Dendritic cell treated with granulocyte-macrophage colony-stimulating factor and Interleukin-4, amounts not matched to agents 40 ng/mL and 50 ng/mL, for 4 days (primary cell): ENCODE results near the gene PARP16.

Experiments used
- H3K27ac Mint-ChIP-seq: one replicate; pipeline ENCODE4 v1.8.0; 2022; ENCODE audit warnings: mild to moderate bottlenecking, mixed read lengths
- H3K27me3 Mint-ChIP-seq: one replicate; pipeline ENCODE4 v1.8.0; 2022; ENCODE audit warnings: mild to moderate bottlenecking, mixed read lengths
- H3K36me3 Mint-ChIP-seq: one replicate; pipeline ENCODE4 v1.8.0; 2022; ENCODE audit warnings: low read depth, mixed read lengths
- H3K4me1 Mint-ChIP-seq: one replicate; pipeline ENCODE4 v1.8.0; 2022; ENCODE audit warnings: low read depth, mixed read lengths
- H3K4me3 Mint-ChIP-seq: one replicate; pipeline ENCODE4 v1.8.0; 2022; ENCODE audit warnings: mild to moderate bottlenecking, moderate library complexity, mixed read lengths
- H3K9me3 Mint-ChIP-seq: one replicate; pipeline ENCODE4 v1.8.0; 2022; ENCODE audit warnings: mixed read lengths
- intact Hi-C: fragments of 100-400 bp; cut with micrococcal nuclease; formaldehyde crosslinking; loops from one replicate; pipeline ENCODE4 v1.15.0; 2022

Gene PARP16

DNA sequence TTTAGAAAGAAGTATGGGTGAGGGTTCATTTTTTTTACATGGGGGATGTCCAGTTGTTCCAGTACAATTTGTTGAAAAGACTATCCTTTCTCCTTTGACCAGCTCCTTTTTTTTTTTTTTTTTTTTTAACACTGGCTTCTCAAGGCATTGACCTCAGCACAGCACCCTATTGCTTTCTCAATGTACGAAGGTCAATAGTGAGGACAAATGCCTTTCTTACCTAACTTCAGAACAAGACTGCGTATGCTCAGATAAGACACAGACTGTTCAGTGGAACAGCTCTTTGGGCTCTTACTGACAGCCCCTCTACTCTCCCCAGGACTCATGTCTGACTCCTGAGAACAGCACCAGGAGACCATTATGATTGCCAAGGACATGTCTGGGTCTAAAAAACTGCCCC is 65.0 kb downstream of the PARP16 start:
- intact Hi-C loops: no loop called here
- Mint-ChIP-seq H3K4me3 (no peak overlapping the region), H3K36me3 (no peaks in the 10 kb centered on the region), H3K27me3 (no peaks in the 10 kb centered on the region), H3K4me1 (peaks cover 6% of the 10 kb centered on the region), H3K27ac (no peak overlapping the region), H3K9me3 (no peaks in the 10 kb centered on the region)

GRCh38 chr15:65219137-65219536 is 67.5 kb downstream of the PARP16 start:
- Mint-ChIP-seq H3K4me3 (no peak overlapping the region), H3K36me3 (no peaks in the 10 kb centered on the region), H3K4me1 (peaks cover 4% of the 10 kb centered on the region), H3K27me3 (no peaks in the 10 kb centered on the region), H3K9me3 (no peaks in the 10 kb centered on the region), H3K27ac (no peak overlapping the region)
- intact Hi-C loops: no loop called here

DNA sequence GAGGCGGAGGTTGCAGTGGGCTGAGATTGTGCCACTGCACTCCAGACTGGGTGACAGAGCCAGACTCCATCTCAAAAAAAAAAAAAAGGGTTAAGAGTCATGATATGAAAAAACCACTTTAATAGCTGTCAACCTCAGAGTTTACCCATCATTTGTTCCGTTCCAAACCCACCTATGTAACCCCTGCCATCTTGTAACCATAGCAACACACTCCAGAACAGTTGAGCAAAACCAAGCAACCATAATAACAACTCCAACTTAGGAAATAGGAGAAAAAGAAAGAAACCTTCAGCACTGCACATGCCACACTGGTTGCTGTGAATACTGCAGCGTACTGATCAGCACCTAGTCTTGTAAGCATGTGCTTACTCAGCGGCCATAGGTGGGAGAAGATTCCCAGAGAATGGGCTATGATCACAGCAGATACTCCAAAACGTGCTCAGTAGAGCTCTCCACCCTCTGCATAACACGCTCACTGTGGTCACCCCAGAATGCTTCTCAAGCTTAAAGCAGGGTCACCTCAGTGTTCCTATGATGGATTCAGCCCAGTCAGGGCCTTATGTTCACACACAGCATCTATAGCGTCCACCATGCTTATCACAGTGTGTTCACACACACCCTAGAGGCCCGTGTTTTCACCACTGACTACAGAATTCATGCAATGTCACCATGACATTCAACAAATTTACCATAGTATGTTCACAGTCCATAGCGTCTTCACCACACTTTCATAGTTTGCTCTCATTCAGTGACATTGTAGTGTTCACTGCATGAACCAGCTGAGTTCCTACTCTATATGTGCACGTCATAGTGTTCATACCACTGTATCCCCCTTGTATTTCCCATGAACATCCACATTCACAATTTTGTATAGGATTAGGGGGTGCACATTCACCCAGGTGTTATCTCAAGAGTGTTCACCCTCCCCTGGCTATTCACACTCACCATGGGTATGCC is 68.9 kb downstream of the PARP16 start:
- Mint-ChIP-seq H3K36me3 (no peaks in the 10 kb centered on the region), H3K27me3 (no peaks in the 10 kb centered on the region), H3K9me3 (no peaks in the 10 kb centered on the region), H3K4me3 (no peak overlapping the region), H3K4me1 (no peaks in the 10 kb centered on the region), H3K27ac (no peak overlapping the region)
- intact Hi-C loops: no loop called here

DNA sequence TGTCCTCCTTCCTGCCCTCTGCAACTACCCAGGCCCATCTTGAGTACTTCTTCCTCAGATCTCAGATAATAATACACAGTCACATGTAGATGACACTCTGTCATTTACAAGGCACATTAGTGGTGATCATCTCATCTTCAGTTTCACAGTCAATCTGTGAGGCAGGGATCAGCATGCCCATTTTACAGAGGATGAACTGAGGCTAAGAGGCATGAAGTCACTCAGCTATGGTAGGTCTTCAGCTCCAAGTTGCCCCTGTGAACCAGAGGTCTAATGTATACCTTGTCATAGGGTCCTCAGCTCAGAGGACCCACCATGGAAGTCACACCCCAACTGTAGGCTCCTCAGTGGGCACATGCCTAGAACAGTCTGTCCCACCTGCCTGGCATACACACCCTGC is 71.2 kb downstream of the PARP16 start:
- Mint-ChIP-seq H3K4me1 (no peaks in the 10 kb centered on the region), H3K27me3 (no peaks in the 10 kb centered on the region), H3K27ac (no peak overlapping the region), H3K9me3 (no peaks in the 10 kb centered on the region), H3K4me3 (no peak overlapping the region), H3K36me3 (no peaks in the 10 kb centered on the region)
- intact Hi-C loops: no loop called here

DNA sequence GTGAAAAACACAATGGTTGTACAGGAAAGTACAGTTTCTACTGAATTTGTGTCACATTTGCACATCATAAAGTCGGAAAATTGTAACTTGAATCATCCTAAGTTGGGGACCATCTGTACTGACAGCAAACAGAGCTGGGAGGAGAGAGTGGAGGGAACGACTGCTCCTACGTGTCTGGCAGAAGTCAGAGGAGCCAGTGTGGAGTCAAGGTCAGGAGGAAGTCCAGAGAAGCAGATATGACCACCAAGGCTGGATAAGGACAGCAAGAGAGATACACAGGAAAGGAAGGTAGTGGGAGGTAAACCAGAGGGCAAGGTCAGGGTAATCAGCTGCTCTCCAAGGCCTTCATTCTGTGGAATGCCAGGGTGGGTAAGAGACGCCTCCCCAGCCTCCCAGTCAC is 72.7 kb downstream of the PARP16 start:
- Mint-ChIP-seq H3K4me3 (no peak overlapping the region), H3K4me1 (no peaks in the 10 kb centered on the region), H3K27ac (no peak overlapping the region), H3K27me3 (no peaks in the 10 kb centered on the region), H3K36me3 (no peaks in the 10 kb centered on the region), H3K9me3 (no peaks in the 10 kb centered on the region)
- intact Hi-C loops: no loop called here

DNA sequence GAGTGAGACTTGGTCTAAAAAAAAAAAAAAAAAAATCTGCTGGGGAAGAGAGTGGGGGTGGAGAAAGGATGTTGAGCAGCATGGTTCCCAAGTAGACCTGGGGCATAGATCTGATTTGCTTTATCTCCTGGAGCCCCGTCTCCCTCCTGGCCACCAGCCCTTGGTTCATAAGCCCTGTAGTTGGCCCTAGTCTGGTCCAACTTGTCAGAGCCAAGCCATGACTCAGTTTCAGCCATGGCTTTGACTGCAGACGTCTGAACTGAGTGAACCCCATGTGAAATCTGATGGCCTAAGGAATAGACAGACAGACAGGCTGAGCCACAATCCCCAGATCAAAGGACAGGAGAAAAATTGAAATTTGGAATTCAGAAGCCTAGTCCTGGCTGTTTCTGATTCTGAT is 73.4 kb downstream of the PARP16 start:
- H3K4me1 Mint-ChIP-seq: no peaks in the 10 kb centered on the region
- no peak overlapping the region for H3K4me3 Mint-ChIP-seq
- no peaks in the 10 kb centered on the region for H3K27me3 Mint-ChIP-seq
- intact Hi-C loops: no loop called here
- no peak overlapping the region for H3K27ac Mint-ChIP-seq
- H3K36me3 Mint-ChIP-seq: no peaks in the 10 kb centered on the region
- H3K9me3 Mint-ChIP-seq: no peaks in the 10 kb centered on the region

DNA sequence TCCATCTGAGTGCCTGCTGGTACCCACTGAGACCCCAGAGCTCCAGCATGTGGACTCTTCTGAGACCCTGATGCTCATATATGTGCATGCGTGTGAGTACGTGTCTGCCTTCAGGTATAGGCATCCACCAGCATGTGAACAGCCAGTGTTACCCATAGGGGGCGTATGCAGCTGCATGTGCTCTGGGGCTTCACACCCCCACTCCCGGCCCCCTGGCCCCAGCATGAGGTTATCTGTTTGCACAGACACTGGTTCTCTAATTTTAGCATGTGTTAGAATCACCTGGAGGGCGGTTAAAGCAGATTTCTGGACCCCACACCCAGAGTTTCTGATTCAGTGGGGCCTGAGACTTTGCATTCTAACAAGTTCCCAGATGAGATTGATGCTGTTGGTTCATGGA is 74.6 kb downstream of the PARP16 start:
- intact Hi-C loops: no loop called here
- Mint-ChIP-seq H3K36me3 (no peaks in the 10 kb centered on the region), H3K27ac (no peak overlapping the region), H3K4me3 (no peak overlapping the region), H3K4me1 (no peaks in the 10 kb centered on the region), H3K9me3 (no peaks in the 10 kb centered on the region), H3K27me3 (no peaks in the 10 kb centered on the region)

DNA sequence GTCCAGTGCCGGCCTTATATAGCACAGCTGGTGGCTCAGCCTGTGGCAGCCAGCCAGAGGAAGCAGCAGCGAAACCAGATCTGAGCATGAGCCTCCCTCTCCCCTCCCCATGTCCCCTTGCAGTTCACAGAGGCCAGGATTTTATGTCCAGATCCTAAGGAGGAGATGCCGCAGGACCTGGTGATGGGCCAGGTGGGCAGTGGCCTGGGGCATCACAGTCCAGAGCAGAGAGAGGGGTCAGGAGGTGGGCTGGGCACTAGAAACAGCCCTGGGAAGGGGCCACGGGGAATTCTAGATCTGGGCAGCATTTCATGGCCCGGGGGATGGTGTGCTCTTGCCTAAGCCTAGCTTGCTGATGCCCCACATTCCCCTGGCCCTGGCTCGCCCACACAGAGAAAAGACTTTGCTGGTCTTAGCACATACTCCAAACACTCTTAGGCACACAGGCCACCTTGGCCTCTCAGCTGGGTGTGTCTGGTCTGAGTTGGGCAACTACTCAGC is 75.2 kb downstream of the PARP16 start:
- no peaks in the 10 kb centered on the region for H3K4me1 Mint-ChIP-seq
- H3K27me3 Mint-ChIP-seq: no peaks in the 10 kb centered on the region
- H3K27ac Mint-ChIP-seq: no peak overlapping the region
- no peaks in the 10 kb centered on the region for H3K9me3 Mint-ChIP-seq
- H3K36me3 Mint-ChIP-seq: no peaks in the 10 kb centered on the region
- intact Hi-C loops: no loop called here
- no peak overlapping the region for H3K4me3 Mint-ChIP-seq

DNA sequence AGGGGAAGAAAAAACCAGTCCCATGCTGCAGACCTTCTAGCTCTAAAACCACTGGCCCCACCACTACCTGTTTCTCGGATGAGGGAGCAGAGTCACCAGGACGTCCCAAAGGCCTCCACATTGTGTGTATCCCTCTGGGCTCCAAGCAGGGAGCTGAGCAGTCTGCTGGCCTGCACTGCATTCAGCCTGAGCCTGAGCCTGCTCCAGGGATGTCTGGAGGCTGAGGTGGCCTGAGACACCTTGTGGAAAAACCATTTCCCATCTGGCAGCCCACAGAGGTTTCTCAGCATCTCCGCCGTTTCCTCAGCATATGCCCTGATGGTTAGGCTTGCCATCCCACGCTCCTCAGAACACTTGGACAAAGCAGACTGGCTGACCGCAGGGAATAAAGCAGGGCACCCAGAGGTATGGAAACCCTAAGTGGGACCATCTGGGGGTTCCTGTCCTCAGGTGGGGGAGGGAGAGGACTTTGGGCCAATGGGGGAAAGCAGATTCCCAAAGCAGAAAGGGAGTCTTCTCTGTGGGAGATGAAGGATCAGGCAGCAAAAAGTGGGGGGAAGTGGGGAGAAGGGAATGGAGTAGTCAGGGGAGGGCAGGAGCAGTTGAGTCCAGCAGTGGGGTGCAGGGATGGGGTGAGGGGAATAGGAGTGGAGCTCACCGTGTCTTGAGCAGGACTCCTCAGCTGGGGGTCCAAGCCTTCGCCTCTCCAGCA is 75.8 kb downstream of the PARP16 start, which contains the start of gene CILP:
CILP (minus strand) TSS at position 704 of the 712 bp plus-strand sequence. CDS start 1,718 bp downstream, outside the sequence.
- no peaks in the 10 kb centered on the region for H3K9me3 Mint-ChIP-seq
- H3K4me1 Mint-ChIP-seq: no peaks in the 10 kb centered on the region
- no peaks in the 10 kb centered on the region for H3K27me3 Mint-ChIP-seq
- no peak within 1 kb of the TSS for H3K4me3 Mint-ChIP-seq
- H3K36me3 Mint-ChIP-seq: no peaks in the 10 kb centered on the region
- intact Hi-C loops: no loop called here
- H3K27ac Mint-ChIP-seq: no peak within 1 kb of the TSS

- H3K27ac Mint-ChIP-seq: no peak overlapping the region
- intact Hi-C loops: no loop called here
Measured at GRCh38 chr15:65209701-65210643, 76.7 kb downstream of the PARP16 start.

DNA sequence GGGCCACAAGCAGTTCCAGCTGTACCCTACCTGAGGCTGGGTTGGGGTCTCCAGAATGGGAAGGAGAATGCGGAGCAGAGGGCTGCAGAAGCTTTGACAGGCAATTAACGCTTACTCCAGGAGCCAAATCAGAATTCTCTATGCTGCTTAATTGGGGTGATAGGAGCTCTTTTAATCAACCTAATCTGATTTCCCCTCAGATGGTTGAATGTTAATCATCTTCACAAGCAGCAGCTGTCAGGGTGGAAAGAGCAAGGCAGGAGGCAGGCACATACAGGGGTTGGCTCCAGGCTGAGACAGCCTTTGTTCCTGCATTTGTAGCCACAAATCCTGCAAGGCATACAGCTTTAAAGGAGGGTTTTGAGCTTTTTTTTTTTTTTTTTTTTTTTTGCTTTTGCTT is 78.0 kb downstream of the PARP16 start:
- intact Hi-C loops: no loop called here
- Mint-ChIP-seq H3K36me3 (no peaks in the 10 kb centered on the region), H3K4me1 (no peaks in the 10 kb centered on the region), H3K9me3 (no peaks in the 10 kb centered on the region), H3K27me3 (no peaks in the 10 kb centered on the region), H3K27ac (no peak overlapping the region), H3K4me3 (no peak overlapping the region)

More at GRCh38 chr15:65209701-65210643, 76.7 kb downstream of the PARP16 start:
- Mint-ChIP-seq H3K9me3 (no peaks in the 10 kb centered on the region), H3K4me3 (no peak overlapping the region), H3K36me3 (no peaks in the 10 kb centered on the region), H3K4me1 (no peaks in the 10 kb centered on the region), H3K27me3 (no peaks in the 10 kb centered on the region)
